Prostate gland (tissue), 2 donors: ENCODE measurements around the gene FGF8. TPM values are rescaled to one million over a fixed set of nuclear protein-coding genes. Genes with fewer than 3 reads are reported as not detected.
A peak's percentile ranks its signal among the peaks of the same experiment; 100 is the strongest.

Experiments
- DNase-seq: peaks from one replicate; pipeline ENCODE4 v3.0.0-alpha.2; 2019; ENCODE audit warnings: low spot score
- H3K27ac ChIP-seq, 2 donors: fragments of 200-600 bp; sonication (generic); 2 replicates each; pipeline ENCODE4 v1.5.1; 2017 to 2019
- H3K27me3 ChIP-seq: fragments of 200-600 bp; sonication (generic); replicated peaks from 2 replicates; pipeline ENCODE4 v1.5.1; 2019; ENCODE audit not compliant: insufficient read depth
- H3K36me3 ChIP-seq, 2 donors: fragments of 200-600 bp; sonication (generic); 1 replicate in 1 of 2; 2 replicates in 1 of 2; pipeline versions ENCODE4 v1.5.1 to v1.8.1; 2017 to 2019
- H3K4me1 ChIP-seq: fragments of 200-600 bp; sonication (generic); replicated peaks from 2 replicates; pipeline ENCODE4 v1.5.1; 2019
- H3K4me3 ChIP-seq, 2 donors: fragments of 200-600 bp; sonication (generic); 2 replicates each; pipeline ENCODE4 v1.5.1; 2017 to 2019
- H3K9me3 ChIP-seq: fragments of 200-600 bp; sonication (generic); 2 replicates; pipeline ENCODE4 v1.5.1; 2017
- POLR2A ChIP-seq: fragments of 450-650 bp; IDR thresholded peaks from one replicate; pipeline ENCODE4 v1.6.1; 2016; ENCODE audit warnings: antibody characterized with exemption, mild to moderate bottlenecking
- POLR2AphosphoS5 ChIP-seq: sonication (generic); formaldehyde crosslinking; IDR thresholded peaks from one replicate; pipeline ENCODE4 v1.6.1; 2017; ENCODE audit warnings: antibody characterized with exemption
- WGBS: methylation state at CpG from one replicate; pipeline ENCODE4 v1.1.5; 2018; 5-methylcytosine and 5-hydroxymethylcytosine counted together
- intact Hi-C: fragments of 100-400 bp; cut with DNase I; formaldehyde crosslinking; loops from one replicate; pipeline ENCODE4 v1.14.2; 2022
- total RNA-seq, 2 donors: library from RNA; depleted of rRNA; stranded (reverse); fragments of >200 nt; gene quantifications; one replicate each; pipeline ENCODE4 v1.1.0, GENCODE V29; 2016
- TF ChIP-seq, protein P1 (sequence below), 4 experiments: fragments of 200-600 bp in 2 of 4; fragments of 450-650 bp in 2 of 4; sonication (generic) in 2 of 4; IDR thresholded peaks; 1 replicate in 3 of 4; 2 replicates in 1 of 4; pipeline ENCODE4 v1.5.1; 2016 to 2019; ENCODE audit warnings: antibody characterized with exemption in 4 of 4, mild to moderate bottlenecking in 2 of 4, moderate library complexity in 2 of 4

Gene FGF8
- total RNA-seq, 2 donors from 2014 or later = 1.2 TPM; not detected in 1

DNA sequence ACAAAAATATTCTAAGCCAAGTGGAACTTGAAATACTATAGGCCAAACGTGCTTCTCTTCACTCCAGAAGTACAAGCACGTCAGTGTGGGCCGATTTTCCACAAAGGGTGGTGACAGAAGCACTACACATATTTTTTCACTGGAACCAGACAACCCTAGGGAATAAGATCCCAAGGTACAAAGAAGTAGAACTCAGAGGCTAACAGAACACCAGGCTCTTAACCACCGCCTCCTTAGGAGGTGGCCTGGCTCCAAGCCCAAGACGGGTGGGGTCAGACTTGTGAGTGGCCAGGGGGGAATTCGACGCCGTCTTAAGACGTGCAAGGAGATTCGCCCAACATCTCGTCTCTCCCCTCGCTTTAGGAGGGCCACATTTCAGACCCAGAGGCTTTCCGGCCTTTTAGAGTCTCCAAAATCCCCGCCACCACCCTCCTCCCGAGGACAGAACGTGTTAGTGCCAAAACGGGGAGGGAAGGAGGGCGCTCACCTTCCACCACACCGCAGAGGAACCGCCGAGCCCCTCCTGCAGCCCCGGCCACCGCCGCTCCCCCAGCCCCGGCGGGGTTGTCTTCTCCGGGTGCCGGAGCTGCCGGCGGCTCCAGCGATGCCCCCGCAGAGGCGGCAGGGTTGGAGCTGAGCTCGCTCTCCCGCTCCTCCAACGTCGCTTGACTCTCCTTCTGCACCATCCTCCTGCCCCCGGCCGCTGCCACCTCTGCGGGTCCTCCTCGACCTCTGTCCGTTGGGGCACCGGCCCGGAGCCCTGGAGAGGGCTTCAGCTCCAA is 41.6 kb upstream of the FGF8 start:
- Histone ChIP-seq H3K36me3 (no peaks in the 10 kb centered on the region), H3K27me3 (no peaks in the 10 kb centered on the region), H3K9me3 (no peaks in the 10 kb centered on the region), H3K27ac (peak overlapping the region; percentile 96 to 97), H3K4me3 (peak overlapping the region; percentile 99 to 100), H3K4me1 (peaks cover 5% of the 10 kb centered on the region)
- DNase-seq = peak; percentile 92
- WGBS = under 1% methylated on average over 44 of the region's 44 CpGs
- intact Hi-C loops = loop anchor here (5.0 kb wide), 2 partner anchors 35 to 335 kb away; partner anchors contain the start of genes NOLC1 and NPM3
- TF ChIP-seq, protein P1, sequence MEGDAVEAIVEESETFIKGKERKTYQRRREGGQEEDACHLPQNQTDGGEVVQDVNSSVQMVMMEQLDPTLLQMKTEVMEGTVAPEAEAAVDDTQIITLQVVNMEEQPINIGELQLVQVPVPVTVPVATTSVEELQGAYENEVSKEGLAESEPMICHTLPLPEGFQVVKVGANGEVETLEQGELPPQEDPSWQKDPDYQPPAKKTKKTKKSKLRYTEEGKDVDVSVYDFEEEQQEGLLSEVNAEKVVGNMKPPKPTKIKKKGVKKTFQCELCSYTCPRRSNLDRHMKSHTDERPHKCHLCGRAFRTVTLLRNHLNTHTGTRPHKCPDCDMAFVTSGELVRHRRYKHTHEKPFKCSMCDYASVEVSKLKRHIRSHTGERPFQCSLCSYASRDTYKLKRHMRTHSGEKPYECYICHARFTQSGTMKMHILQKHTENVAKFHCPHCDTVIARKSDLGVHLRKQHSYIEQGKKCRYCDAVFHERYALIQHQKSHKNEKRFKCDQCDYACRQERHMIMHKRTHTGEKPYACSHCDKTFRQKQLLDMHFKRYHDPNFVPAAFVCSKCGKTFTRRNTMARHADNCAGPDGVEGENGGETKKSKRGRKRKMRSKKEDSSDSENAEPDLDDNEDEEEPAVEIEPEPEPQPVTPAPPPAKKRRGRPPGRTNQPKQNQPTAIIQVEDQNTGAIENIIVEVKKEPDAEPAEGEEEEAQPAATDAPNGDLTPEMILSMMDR (IDR thresholded peaks at IDR 0.05) = no peak
- peak; percentile 82 for TF ChIP-seq POLR2AphosphoS5
- TF ChIP-seq POLR2A = peak; percentile 63

DNA sequence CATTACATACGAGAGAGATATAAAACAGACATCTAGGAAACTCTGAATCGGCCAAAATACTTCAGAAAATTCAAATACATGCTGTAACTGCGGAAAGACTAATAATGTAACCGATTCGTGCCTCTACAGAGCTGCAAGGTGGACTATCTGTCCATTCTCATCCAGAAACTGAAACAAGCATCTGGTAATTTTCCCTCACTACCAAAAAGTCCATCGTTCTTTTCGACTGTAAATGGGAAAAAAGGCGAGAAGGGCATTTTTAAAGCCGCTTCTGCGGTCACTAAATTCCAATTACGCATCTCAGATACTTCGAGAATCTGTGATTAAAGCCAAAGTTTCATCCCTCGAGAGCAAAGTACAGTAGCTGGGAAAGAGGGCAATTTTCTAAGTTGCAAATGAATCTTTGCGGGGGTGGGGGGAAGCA is 41.0 kb upstream of the FGF8 start:
- Histone ChIP-seq H3K4me3 (peak overlapping the region; percentile 99 to 100), H3K4me1 (peaks cover 5% of the 10 kb centered on the region), H3K36me3 (no peaks in the 10 kb centered on the region), H3K27ac (peak overlapping the region; percentile 96 to 97), H3K27me3 (no peaks in the 10 kb centered on the region), H3K9me3 (no peaks in the 10 kb centered on the region)
- DNase-seq = no peak
- TF ChIP-seq, protein P1 (IDR thresholded peaks at IDR 0.05) = no peak
- TF ChIP-seq POLR2AphosphoS5 = no peak
- TF ChIP-seq POLR2A = no peak
- intact Hi-C loops = loop anchor here (5.0 kb wide), 2 partner anchors 35 to 335 kb away; partner anchors contain the start of genes NOLC1 and NPM3
- WGBS = under 1% methylated on average over 14 of the region's 14 CpGs

GRCh38 chr10:101816376-101816775 is 40.5 kb upstream of the FGF8 start:
- no peaks in the 10 kb centered on the region for H3K27me3 ChIP-seq
- no peaks in the 10 kb centered on the region for H3K36me3 ChIP-seq
- H3K9me3 ChIP-seq = no peaks in the 10 kb centered on the region
- no peak overlapping the region for H3K27ac ChIP-seq
- H3K4me1 ChIP-seq = peaks cover 5% of the 10 kb centered on the region
- intact Hi-C loops = loop anchor here (5.0 kb wide), 2 partner anchors 34 to 336 kb away; partner anchors contain the start of genes NOLC1 and NPM3
- peak overlapping the region; percentile 99 to 100 for H3K4me3 ChIP-seq
- TF ChIP-seq, protein P1 (IDR thresholded peaks at IDR 0.05) = no peak
- no peak for TF ChIP-seq POLR2AphosphoS5
- TF ChIP-seq POLR2A = no peak
- DNase-seq = no peak
- WGBS = under 1% methylated on average over 5 of the region's 5 CpGs

DNA sequence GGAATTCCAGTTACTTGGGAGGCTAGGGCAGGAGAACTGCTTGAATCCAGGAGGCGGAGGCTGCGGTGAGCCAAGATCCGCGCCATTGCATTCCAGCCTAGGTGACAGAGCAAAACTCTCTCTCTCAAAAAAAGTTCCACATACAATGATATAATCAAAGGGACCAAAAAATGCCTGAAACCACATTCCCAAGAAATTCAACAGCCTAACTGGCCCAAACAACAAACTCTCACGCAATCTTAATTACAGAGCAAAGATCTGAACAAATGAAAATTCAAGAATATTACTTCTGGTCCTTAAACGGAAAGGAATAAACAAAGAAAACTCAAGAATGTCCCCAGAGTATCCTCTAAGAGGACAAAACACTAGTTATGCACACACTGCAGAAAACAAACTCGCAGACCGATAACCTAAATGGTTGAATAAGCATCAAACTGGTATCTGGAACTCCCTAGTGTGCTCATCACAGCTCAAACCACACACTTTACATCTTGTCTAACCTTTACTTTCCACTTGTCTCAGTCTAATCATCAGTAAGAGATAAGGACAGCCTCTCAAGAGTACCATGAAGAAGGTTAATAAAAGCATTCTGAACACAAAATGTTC is 38.7 kb upstream of the FGF8 start:
- no peaks in the 10 kb centered on the region for H3K36me3 ChIP-seq
- TF ChIP-seq POLR2A = no peak
- TF ChIP-seq, protein P1 (IDR thresholded peaks at IDR 0.05) = no peak
- TF ChIP-seq POLR2AphosphoS5 = no peak
- H3K27ac ChIP-seq = no peak overlapping the region
- DNase-seq = no peak
- H3K9me3 ChIP-seq = no peaks in the 10 kb centered on the region
- intact Hi-C loops = loop anchor here (5.0 kb wide), 2 partner anchors 32 to 338 kb away; partner anchors contain the start of genes NOLC1 and NPM3
- H3K4me1 ChIP-seq = peaks cover 5% of the 10 kb centered on the region
- 73% methylated on average over 8 of the region's 8 CpGs for WGBS
- H3K27me3 ChIP-seq = no peaks in the 10 kb centered on the region
- H3K4me3 ChIP-seq = peak overlapping the region in 1 of 2 donors; percentile 100
